ENCODE measurements around the gene GPRC5C. TPM values are rescaled to one million over a fixed set of nuclear protein-coding genes. Genes with fewer than 3 reads are reported as not detected.

Gene GPRC5C
- total and polyA plus RNA-seq, 2 of the 13 experiments (the other 11 are each of a cell fraction or from before 2014, with no cell fraction given), result 85.6 to 300 TPM

DNA sequence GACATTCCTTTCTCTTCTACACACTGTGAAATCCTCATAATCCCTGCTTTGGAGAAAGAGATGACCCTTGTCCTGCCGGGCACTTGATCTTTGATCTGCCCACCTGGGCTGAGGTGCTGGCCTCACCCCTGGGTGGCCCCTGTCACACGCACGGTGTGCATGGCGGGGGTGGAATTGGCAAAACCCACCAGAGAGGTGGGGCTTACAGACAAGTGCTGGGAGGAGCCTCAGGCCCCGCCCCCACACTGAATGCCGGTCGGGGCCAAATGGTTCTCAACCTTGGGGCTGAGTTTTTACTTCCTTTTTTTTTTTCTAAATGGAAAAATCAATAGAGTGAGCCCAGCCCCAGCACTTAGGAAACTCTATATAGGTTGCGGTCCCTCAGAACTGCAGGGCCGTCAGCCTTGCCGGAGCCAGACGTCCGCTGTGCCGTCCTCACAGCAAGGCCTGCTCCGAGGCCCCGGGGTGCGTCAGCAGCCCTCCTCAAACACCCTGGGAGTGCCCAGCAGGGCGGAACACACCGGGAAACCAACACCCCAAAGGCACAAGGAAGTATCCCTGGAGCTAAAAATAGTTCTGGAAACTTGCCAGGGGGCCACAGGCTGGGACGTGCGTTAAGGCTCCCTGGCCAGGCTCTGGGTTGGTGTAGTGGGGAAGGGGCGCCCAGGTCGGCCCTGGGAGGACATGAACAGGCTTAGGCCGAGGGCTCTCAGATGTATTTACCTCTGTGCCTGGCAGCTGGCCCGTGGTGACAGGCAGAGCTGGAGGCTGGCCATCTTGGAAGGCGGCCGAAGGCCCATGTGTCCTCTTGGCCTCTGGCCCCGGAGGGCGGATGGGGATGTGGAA is 11.0 kb downstream of the GPRC5C start (continued):
- TF ChIP-seq ZNF460 (CRISPR knock-in tag; IDR thresholded peaks at IDR 0.05; ENCODE audit: borderline replicate concordance) (no peak; the same call in 1 of the 2 replicates), ZNF567 (CRISPR knock-in tag; IDR thresholded peaks at IDR 0.05; ENCODE audit: borderline replicate concordance) (no peak), NCOR1 (IDR thresholded peaks at IDR 0.05; ENCODE audit: borderline replicate concordance, low read length) (peak; percentile 99), PCBP1 (IDR thresholded peaks at IDR 0.05; ENCODE audit: borderline replicate concordance, low read depth, low read length) (0 out of 2 replicates have a peak, but pooled peaks have one; percentile 30), TERF1 (CRISPR knock-in tag; IDR thresholded peaks at IDR 0.05) (no peak), ZKSCAN8 (CRISPR knock-in tag; IDR thresholded peaks at IDR 0.05; ENCODE audit: borderline replicate concordance) (peak; percentile 95), SCMH1 (CRISPR knock-in tag; IDR thresholded peaks at IDR 0.05; ENCODE audit: borderline replicate concordance) (no peak), MEIS2 (CRISPR knock-in tag; IDR thresholded peaks at IDR 0.05) (peak; percentile 91), THAP9 (CRISPR knock-in tag; IDR thresholded peaks at IDR 0.05; ENCODE audit: borderline replicate concordance) (peak; percentile 59; the same call in 1 of the 2 replicates), SETDB1 (CRISPR knock-in tag; IDR thresholded peaks at IDR 0.05; ENCODE audit: borderline replicate concordance) (0 out of 2 replicates have a peak, but pooled peaks have one; percentile 65), ZNF780A (CRISPR knock-in tag; IDR thresholded peaks at IDR 0.05) (no peak), ZNF12 (CRISPR knock-in tag; IDR thresholded peaks at IDR 0.05) (no peak; the same call in 1 of the 2 replicates), ZNF24 (IDR thresholded peaks at IDR 0.05) (no peak)
- TF ChIP-seq, protein P1, sequence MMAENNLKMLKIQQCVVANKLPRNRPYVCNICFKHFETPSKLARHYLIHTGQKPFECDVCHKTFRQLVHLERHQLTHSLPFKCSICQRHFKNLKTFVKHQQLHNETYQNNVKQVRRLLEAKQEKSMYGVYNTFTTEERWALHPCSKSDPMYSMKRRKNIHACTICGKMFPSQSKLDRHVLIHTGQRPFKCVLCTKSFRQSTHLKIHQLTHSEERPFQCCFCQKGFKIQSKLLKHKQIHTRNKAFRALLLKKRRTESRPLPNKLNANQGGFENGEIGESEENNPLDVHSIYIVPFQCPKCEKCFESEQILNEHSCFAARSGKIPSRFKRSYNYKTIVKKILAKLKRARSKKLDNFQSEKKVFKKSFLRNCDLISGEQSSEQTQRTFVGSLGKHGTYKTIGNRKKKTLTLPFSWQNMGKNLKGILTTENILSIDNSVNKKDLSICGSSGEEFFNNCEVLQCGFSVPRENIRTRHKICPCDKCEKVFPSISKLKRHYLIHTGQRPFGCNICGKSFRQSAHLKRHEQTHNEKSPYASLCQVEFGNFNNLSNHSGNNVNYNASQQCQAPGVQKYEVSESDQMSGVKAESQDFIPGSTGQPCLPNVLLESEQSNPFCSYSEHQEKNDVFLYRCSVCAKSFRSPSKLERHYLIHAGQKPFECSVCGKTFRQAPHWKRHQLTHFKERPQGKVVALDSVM (CRISPR knock-in tag; IDR thresholded peaks at IDR 0.05), result no peak
- TF ChIP-seq, protein P2, sequence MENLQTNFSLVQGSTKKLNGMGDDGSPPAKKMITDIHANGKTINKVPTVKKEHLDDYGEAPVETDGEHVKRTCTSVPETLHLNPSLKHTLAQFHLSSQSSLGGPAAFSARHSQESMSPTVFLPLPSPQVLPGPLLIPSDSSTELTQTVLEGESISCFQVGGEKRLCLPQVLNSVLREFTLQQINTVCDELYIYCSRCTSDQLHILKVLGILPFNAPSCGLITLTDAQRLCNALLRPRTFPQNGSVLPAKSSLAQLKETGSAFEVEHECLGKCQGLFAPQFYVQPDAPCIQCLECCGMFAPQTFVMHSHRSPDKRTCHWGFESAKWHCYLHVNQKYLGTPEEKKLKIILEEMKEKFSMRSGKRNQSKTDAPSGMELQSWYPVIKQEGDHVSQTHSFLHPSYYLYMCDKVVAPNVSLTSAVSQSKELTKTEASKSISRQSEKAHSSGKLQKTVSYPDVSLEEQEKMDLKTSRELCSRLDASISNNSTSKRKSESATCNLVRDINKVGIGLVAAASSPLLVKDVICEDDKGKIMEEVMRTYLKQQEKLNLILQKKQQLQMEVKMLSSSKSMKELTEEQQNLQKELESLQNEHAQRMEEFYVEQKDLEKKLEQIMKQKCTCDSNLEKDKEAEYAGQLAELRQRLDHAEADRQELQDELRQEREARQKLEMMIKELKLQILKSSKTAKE (CRISPR knock-in tag; IDR thresholded peaks at IDR 0.05; ENCODE audit: borderline replicate concordance), result peak; percentile 66; the same call in 1 of the 2 replicates
- TF ChIP-seq, protein P3, sequence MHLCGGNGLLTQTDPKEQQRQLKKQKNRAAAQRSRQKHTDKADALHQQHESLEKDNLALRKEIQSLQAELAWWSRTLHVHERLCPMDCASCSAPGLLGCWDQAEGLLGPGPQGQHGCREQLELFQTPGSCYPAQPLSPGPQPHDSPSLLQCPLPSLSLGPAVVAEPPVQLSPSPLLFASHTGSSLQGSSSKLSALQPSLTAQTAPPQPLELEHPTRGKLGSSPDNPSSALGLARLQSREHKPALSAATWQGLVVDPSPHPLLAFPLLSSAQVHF (CRISPR knock-in tag; IDR thresholded peaks at IDR 0.05), result 0 out of 2 replicates have a peak, but pooled peaks have one; percentile 65

Data from HepG2 (cell line).